GM19467 (cell line): Measurements from ENCODE around the gene CCAR1.
A peak's percentile ranks its signal among the peaks of the same experiment; 100 is the strongest.
"Not testable (repeated sequence)": the region's sequence is repeated elsewhere in the genome, so short reads cannot be mapped to it uniquely, and the experiment has no call there.

Source experiments
- ATAC-seq: cut with Tn5 transposase; IDR thresholded peaks from one replicate; pipeline ENCODE4 v1.9.1; 2021; ENCODE audit warnings: mild to moderate bottlenecking, moderate library complexity; ENCODE audit not compliant: unreplicated experiment

CCAR1 gene, protein sequence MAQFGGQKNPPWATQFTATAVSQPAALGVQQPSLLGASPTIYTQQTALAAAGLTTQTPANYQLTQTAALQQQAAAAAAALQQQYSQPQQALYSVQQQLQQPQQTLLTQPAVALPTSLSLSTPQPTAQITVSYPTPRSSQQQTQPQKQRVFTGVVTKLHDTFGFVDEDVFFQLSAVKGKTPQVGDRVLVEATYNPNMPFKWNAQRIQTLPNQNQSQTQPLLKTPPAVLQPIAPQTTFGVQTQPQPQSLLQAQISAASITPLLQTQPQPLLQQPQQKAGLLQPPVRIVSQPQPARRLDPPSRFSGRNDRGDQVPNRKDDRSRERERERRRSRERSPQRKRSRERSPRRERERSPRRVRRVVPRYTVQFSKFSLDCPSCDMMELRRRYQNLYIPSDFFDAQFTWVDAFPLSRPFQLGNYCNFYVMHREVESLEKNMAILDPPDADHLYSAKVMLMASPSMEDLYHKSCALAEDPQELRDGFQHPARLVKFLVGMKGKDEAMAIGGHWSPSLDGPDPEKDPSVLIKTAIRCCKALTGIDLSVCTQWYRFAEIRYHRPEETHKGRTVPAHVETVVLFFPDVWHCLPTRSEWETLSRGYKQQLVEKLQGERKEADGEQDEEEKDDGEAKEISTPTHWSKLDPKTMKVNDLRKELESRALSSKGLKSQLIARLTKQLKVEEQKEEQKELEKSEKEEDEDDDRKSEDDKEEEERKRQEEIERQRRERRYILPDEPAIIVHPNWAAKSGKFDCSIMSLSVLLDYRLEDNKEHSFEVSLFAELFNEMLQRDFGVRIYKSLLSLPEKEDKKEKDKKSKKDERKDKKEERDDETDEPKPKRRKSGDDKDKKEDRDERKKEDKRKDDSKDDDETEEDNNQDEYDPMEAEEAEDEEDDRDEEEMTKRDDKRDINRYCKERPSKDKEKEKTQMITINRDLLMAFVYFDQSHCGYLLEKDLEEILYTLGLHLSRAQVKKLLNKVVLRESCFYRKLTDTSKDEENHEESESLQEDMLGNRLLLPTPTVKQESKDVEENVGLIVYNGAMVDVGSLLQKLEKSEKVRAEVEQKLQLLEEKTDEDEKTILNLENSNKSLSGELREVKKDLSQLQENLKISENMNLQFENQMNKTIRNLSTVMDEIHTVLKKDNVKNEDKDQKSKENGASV

DNA sequence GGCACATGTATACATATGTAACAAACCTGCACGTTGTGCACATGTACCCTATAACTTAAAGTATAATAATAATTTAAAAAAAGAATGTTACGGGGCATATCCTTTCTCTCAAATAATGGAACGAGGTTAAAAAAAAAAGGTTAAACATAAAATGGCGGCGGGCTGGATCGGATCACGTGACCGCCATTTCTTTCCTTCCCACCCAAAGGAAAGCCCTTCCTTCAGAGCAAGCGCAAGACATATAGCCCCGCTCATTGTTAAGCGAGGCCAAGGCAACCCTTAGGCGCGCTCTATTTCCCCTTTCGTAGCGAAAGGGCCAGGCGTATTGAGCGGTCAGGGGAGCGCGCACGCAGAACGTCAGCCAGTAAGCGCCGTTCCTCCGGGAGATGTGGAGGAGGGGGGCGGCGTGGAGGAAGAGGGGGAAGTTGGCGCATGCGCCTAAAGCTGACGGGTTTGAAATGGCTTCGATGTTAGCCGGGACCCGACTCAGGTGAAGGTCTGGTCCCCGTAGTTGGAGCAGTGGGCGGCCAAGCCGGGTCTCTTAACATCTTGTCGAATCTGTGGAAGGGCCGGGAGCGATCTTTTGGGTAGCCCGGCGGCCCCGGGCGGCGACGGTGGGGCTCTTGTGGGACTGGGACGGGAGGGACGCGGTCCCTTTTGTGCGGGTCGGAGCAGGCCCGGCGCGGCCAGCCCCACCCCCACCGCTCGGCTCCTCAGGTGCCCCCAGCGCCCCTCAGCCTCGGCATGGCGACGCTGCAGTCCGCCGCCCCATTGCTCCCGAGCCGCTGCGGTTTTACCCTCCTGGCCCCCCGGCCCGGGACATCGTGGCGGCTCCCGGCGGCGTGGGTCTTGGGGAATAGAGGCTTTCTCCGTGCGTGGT, at the start of gene CCAR1:
TSS of gene CCAR1 (plus strand) at position 447 of the 880 bp plus-strand sequence. CDS start 1,266 bp downstream, outside the sequence.
- peak; percentile 97 for ATAC-seq

DNA sequence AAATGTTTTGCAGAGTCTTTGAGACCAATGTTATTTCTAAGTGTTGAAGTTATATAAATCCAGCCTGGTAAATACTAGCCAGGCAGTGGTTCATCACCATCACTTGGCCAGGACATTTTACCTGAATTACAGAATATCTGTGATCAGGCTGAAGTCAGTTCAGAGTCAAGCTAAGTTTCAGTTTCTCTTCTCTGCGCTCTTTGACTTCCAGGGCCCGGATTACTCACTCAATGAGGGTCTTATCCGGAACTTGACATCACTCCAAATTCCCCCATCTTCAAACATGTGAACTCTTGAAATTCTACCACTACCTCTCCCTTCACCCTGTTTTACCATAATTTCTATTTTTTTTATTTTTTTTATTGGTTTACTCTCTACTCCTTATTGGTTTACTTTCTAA, 36.6 kb upstream of the CCAR1 start:
- no peak for ATAC-seq

DNA sequence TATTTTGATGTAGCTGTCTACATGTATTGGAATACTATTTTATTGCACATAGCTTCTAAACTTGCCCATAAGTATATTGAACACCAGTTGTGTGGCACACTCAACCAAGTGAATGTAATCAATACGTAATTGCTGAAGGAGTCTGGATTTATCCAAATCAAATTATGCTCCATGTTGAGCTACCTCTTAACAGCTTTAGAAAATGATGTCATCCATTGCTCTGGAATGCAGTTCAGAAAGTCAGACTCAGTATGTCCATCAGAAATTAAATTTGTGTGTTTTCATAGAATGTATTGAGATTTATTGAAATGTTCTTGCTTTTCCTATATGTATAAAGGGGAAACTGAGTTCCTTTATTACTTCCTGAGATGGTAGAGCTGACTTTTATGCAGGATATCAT, 25.0 kb upstream of the CCAR1 start:
- ATAC-seq: no peak

DNA sequence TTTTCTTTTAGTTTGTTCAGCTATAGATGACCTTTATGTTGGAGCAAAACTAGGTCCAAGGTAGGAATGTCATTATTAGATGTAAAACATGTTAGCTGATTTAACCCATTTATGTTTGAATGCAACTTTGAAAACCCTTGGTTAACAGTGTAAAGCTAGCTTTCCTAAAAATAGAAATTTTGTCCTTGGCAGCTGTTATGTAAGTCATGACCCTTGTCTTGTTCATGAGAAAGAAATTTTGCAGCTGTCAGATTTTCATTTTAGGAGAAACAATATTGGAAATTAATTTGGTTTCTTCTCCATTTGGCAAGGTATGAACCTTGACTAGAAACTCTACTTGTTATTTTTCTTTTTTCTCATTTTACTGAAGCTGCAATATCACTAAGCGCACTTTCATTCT, 23.9 kb upstream of the CCAR1 start:
- ATAC-seq: no peak

DNA sequence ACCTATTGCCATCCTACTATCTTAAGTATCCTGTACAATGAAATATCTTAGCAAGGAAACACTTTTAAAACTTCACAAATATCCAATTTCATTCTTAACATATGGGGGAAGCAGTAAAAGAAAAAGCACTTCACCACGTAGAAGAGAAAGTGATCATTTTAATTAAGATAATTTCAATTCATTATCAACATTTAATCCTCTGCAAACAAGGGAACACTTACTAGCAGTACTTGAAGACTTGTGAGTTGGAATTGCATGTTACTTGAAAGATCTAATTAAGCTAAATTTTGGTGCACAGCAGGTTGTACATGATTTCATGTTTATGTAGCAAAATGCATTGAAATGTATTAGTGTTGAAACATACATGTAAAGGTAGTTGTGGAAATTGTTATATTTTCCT, 20.8 kb upstream of the CCAR1 start:
- no peak for ATAC-seq

DNA sequence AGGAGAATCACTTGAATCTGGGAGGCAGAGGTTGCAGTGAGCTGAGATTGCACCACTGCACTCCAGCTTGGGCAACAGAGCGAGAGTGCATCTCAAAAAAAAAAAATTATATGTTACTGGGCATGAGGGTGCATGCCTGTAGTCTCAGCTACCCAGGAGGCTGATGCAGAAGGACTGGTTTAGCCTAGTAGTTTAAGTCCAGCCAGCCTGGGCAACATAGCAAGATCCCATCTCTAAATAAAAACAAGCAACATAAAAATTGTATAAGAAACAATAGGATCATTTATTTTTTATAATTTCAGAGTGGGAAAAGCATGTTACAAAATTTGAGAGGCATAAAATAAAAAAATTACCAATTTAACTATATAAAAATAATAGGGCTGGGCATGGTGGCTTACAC, 15.5 kb upstream of the CCAR1 start:
- no peak for ATAC-seq

DNA sequence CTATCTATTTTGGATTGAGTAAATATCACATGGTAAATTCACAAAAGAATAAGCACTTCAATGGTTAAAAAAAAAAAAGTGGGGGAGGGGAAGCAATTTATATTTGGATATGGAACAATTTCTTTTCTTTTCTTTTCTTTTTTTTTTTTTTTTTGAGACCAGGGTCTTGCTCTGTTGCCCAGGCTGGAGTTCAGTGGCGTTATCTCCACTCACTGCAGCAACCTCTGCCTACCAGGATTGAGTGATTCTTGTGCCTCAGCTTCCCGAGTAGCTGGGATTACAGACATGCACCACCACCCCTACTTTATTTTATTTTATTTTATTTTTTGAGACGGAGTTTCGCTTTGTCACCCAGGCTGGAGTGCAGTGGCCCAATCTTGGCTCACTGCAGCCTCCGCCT, 12.1 kb upstream of the CCAR1 start:
- not testable (repeated sequence) for ATAC-seq

DNA sequence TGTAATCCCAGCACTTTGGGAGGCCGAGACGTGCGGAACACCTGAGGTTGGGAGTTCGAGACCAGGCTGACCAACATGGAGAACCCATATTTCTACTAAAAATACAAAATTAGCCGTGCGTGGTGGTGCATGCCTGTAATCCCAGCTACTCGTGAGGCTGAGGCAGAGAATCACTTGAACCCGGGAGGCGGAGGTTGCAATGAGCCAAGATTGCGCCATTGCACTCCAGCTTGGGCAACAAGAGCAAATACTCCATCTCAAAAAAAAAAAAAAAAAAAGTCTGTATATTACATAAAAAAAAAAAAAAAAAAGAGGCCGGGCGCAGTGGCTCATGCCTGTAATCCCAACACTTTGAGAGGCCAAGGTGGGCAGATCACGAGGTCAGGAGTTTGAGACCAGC, 8.0 kb upstream of the CCAR1 start:
- not testable (repeated sequence) for ATAC-seq

DNA sequence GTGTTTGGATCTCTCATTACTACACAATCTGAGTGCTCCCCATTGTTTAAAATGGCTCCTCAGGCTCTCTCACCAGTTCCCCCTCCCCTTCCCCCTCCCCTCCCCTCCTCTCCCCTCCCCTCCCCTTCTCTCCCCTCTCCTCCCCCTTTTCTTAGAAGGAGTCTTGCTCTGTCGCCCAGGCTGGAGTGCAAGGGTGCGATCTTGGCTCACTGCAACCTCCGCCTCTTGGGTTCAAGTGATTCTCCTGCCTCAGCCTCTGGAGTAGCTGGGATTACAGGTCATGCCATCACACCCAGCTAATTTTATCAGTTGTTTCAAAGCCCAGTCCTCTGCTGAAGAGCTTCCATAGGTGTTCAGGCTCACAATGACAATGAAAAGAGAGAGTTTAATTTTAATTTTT, 3.6 kb upstream of the CCAR1 start:
- no peak for ATAC-seq

DNA sequence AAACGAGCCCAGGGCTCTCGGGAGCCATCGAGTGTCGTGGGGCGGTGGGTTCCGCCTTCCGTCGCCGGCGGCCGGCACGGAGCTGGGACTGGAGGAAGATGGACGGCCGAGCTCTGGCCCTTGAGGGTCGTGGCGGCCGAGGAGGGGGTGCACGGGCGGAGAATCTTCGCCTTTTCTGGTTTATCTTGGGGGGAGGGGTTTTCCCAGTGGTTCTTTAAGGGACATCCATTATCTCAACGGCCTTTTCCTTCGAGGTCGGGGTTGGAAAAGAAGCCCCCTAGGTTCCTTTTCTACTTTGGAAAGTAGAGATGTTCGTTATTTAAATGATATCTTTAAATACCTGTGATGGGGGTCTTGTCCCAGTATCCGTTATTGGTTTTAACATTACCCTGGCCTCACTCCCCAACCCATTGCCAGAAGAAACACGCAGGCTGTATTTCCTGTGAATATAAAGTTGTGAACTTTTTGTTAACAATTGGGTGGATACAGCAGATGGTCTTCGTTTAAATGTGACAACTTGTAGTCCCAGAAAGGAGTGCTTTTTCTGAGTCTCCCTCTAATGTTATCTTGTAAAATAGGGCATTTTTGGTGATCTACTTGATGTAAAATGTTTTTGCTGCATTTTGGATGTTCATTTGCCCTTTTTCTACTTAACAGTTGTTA, 765 bp downstream of the CCAR1 start:
- ATAC-seq: no peak

DNA sequence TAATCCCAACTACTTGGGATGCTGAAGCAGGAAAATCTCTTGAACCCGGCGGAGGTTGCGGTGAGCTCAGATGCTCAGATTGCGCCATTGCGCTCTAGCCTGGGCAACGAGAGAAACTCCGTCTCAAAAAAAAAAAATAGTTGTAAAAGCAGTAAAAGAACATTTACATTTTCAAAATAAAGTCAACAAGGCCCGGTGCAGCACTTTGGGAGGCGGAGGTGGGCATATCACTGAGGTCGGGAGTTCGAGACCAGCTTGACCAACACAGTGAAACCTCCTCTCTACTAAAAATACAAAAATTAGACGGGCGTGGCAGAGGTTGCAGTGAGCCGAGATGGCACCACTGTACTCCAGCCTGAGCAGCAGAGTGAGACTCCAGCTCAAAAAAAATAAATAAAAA, 4.0 kb downstream of the CCAR1 start:
- no peak for ATAC-seq

DNA sequence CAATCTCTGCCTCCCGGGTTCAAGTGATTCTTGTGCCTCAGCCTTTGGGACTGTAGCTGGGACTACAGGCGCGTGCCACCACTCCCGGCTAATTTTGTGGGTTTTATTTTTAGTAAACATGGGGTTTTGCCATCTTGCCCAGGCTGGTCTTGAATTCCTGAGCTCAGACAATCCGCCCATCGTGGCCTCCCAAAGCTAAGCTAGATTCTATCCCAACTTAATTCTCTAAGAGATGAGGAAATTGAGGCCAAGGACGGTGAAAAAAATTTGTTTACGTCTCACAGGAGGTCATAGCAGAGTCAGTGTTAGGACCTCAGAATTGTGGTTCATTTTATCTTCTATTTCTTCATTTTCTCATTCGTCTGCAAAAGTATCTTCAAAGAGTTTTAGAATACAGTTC, 6.1 kb downstream of the CCAR1 start:
- ATAC-seq: no peak

DNA sequence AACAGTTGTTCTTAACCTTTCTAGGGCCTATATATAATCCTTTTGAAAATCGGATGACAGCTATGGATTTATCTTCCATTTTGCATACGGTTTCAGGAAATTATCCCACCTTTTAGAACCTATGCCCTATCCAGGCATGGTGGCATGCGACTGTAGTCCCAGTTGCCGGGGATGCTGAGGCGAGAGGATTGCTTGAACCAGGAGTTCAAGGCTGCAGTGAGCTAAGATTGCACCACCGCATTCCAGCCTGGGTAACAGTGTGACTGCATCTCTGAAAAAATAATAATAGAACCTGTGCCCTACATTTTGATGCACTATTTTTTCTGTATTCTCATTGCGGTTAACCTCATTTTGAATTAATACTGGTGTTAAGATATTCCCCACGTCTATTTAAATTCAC, 11.6 kb downstream of the CCAR1 start:
- ATAC-seq: no peak

DNA sequence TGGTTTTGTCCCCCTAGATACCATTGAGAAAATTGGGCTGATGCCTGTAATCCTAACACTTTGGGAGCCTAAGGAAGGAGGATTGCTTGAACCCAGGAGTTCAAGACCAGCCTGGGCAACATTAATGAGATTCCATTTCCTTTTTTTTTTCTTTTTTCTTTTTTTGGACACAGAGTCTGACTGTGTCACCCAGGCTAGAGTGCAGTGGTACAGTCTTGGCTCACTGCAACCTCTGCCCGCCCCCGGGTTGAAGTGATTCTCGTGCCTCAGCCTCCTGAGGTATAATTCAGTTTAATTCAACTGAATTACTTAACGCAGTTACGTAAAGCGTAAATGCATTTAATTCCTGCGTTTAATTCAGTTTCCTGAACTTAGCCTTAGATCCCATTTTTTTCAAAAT, 13.3 kb downstream of the CCAR1 start:
- ATAC-seq: no peak

DNA sequence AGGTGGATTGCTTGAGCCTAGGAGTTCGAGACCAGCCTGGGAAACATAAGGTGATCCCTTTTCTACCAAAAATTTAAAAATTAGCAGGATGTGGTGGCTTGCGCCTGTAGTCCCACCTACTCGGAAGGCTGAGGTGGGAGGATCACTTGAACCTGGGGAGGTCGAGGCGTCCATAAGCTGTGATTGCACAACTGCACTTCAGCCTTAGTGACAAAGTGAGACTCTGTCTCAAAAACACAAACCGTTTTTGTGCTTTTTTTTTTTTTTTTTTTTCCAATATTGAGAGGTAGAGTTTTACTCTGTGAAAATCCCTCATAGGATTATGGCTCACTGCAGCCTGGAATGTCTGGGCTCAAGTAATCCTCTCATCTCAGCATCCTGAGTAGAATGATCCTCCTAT, 14.1 kb downstream of the CCAR1 start:
- ATAC-seq: no peak

DNA sequence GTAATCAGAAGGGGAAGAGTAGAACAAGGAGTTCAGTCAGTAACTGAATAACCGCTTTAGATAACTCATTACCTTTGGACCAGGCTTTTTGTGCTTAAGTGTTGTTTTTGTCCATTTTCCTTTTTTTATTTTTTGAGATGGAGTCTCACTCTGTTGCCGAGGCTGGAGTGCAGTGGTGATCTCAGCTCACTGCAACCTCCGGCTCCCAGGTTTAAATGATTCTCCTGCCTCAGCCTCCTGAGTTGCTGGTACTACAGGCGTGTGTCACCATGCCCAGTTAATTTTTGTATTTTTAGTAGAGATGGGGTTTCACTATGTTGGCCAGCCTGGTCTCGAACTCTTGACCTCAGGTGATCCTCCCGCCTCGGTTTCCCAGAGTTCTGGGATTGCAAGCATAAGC, 14.7 kb downstream of the CCAR1 start:
- ATAC-seq: not testable (repeated sequence)

DNA sequence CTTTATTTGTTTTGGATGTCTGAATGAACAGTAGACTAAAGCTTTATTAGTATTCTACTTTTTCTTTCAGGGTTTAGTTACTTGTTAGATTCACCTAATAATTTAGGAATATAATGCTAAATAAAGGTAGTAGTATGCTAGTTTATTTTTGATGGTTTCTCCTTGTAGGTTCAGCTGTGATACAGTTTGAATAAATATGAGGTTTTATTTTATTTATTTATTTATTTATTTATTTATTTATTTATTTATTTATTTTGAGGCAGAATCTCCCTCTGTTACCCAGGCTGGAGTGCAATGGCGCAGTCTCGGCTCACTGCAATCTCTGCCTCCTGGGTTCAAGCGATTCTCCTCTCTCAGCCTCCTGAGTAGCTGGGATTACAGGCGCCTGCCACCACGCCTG, 19.6 kb downstream of the CCAR1 start:
- ATAC-seq: not testable (repeated sequence)

DNA sequence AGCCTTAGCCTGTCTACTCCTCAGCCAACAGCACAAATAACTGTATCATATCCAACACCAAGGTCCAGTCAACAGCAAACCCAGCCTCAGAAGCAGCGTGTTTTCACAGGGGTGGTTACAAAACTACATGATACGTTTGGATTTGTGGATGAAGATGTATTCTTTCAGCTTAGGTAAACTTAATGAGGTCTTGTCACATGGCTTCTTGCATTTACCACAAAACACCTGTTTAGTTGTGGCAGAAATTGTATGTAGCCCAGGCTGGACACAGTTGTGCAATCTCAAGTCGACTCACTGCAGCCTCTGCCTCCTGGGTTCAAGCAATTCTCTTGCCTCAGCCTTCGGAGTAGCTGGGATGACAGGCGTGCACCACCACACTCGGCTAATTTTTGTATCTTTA, 21.4 kb downstream of the CCAR1 start:
- ATAC-seq: no peak

DNA sequence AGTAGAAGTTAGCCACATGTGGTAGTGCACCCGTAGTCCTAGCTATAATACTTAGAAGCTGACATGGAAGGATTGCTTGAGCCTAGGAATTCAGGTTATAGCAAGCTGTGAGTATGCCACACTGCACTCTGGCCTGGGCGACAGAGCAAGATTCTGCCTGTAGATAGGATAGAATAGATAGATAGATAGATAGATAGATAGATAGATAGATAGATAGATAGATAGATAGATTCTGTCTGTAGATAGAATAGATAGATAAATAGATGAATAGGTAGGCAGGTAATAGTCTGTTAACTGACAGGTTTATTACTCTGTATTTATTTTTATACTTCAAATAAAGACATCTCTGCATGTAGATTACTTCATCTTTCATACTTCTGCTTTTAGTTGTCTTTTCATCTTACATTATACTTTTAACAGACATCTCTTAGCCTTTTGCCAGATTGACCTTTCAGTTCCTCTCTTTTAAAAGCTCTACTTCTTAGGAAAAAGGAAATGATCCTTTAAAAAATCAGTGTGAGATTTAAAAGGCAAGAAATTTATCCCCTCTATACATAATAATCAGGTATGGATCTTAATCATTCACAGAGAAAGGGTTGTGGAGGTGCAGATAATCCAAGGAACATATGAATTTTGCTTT, 31.8 kb downstream of the CCAR1 start:
- no peak for ATAC-seq

DNA sequence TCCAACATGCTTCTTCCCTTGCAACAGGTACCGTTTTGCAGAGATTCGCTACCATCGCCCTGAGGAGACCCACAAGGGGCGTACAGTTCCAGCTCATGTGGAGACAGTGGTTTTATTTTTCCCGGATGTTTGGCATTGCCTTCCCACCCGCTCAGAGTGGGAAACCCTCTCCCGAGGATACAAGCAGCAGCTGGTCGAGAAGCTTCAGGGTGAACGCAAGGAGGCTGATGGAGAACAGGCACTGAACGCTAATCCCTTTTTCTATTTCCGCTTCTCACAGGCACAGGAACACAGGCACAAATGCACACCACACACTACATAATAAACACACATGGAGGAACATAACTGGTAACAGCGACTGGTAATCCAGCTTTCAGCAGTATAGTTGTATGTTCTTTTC, 35.2 kb downstream of the CCAR1 start:
- no peak for ATAC-seq
